HG02642 (cell line): ENCODE data around the gene PSD4.

Experiments
- ATAC-seq: cut with Tn5 transposase; IDR thresholded peaks from one replicate; pipeline ENCODE4 v1.9.1; 2021; ENCODE audit warnings: mild to moderate bottlenecking; ENCODE audit not compliant: unreplicated experiment, poor library complexity

Gene PSD4

DNA sequence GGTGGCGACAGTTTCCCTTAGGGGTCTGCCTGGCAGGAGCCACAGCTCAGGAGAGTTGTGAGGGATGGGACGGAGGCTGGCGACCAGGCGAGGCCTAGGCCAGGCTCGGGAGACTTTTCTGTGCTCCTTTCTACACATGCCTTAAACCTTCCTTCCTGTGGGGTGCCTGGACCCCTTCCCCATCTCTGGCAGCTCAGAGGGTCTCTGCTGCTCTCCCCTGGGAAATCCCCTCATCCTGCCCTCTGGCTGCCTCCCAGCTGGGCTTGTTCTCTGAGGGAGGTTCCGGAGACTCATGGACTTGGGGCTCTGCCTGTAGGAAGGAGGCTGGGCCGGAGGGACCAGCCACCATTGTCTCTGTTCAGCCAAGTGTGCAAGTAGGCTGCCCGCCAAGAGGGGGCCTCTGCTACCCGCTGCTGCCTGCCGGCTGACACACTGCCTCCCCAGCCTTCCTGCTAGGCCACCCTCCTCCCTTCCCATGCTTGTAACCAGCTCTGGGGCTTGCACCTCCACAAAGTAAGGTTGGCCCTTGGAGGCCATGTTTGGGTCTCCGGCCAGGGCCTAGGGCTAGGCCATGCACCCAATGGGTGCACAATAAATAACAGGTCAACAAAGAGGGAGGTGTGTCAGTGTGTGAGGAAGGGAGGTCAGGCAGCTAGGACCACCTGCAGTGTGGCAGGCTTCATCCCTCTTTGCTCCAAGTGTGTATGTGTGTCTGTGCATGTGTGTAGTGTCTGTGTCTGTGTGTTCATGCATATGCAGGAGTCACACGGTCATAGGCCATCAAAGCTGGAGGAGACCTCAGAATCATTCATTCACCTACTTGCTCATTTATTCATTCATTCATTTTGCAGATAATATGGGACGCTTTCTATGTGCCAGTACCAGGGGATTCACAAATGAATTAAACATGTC lies 28.8 kb downstream of the PSD4 start:
- no peak for ATAC-seq

DNA sequence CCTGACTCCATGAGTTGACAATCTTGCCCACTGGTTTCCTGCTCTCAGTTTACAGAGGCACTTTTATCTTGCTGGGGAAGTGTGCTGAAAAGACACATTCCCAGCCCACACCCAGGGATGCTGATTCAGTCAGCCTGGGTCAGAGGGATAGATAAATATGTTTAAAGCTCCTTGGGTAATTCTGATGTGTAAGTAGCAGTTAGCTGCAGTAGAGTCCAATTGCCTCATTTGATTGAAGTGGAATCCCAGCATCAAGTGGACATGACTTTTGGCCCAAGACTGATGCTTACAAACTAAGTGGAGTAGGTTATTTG lies 29.4 kb downstream of the PSD4 start:
- ATAC-seq, result no peak

DNA sequence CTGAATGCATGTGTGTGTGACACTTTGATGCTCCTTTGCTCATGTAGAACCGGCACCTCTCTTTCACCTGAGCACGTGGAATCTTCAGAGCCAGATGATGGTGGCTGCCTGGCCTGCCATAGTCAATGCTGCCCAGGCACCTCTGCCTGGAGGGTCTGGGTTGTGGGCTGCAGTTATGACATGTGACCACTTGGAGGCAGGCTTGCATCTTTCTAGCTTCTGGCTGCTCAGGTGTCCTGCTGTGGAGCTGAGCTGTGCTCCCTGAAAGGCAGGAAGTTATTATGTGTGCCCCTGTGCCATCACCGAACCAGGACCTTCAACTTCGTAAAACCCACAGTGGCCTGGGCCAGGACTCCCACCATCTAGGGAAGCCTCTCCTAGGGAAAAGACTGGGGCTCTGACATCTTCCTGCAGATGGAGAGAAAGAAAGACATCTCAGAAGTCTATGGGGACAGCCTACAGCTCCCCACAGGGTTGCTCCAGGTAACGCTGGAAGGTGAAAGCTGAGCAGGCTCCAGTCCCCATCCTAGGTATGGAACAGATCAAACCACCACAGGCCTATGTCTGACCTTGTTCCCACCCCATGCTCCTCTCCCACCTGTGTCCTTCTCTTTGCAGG lies 30.2 kb downstream of the PSD4 start:
- peak; percentile 67 for ATAC-seq

DNA sequence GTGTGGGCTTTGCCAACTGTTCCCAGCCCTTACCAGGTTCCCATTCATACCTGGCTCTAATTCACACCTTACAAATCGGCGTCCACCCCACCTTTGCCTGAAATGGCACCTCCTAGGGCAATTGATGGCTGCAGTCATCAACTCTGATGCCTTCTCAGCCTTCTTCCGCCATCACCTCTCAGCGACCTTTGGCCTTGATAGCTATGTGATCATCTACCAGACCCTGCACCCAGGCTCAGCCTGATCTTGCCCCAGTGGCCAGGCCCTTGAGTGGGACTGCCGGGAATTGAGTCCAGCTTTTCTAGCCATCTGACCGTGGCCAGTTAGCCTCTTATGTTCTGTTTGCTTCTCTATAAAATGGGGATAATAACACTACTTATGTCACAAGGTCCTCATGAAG lies 32.5 kb downstream of the PSD4 start:
- no peak for ATAC-seq

DNA sequence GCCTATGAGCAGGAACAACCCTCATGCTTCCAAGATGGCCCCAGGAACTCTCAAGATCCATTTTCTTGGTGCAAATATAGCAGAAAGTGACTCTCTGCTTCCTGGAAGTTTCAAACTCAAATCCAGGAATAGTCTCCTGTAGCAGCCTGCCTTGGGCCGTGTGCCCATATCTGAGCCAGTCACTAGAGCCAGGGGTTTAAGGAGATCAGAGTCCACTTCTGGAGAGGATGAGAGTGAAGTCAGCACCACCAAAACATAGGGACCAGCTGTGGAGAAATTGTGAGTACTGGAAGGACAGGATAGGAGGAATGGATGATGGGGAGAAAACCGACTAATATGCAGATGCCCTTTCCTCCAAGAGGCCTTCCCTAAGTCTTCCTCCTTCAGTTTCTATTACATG lies 33.2 kb downstream of the PSD4 start:
- no peak for ATAC-seq

DNA sequence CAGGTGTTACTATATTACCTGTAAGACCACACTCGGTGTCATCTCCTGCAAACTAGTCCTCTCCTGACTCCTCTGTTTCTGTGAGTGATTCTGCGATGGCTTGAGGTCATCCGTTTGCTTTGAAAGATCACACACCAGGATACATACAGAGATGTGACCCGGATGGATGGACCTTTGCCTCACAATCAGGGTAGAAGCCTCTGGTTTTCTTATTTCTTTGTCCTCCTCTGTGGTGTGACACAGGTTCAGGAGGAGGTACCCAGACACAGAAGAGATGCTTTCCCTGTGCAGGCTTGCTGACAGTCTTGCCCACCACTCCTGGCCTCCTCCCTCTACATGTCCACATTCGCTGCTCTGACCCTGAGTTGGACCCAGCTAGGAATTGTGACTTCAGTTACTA lies 34.6 kb downstream of the PSD4 start:
- ATAC-seq, result no peak

DNA sequence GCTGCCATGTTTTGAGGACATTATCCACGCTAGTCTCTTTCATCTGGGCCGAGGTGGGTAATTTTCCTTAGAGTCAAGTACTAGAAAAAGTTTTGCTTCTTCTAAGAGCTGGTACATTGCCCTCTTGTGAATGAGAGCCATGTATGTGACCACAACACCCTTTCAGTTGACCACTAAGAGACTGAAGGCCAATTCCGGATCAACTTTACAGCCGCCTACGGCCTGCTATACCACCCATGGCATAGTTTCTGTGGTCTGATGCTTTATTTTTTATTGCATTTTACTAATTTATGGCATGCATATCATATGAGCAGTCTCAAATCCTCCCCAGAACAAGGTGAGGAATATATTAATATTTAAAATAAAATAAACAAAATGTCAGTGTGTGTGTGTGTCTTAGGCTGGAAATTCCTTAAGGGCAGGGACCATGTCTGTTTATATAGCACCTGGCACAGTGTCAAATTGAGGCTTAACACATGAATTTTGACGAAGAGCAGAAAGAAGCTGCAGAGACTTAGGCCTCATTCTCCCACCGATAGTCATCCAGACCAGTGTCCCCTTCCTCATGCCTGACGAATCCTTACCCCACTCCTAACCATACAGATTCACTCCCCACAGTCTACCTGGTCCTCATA lies 35.4 kb downstream of the PSD4 start:
- ATAC-seq, result no peak

DNA sequence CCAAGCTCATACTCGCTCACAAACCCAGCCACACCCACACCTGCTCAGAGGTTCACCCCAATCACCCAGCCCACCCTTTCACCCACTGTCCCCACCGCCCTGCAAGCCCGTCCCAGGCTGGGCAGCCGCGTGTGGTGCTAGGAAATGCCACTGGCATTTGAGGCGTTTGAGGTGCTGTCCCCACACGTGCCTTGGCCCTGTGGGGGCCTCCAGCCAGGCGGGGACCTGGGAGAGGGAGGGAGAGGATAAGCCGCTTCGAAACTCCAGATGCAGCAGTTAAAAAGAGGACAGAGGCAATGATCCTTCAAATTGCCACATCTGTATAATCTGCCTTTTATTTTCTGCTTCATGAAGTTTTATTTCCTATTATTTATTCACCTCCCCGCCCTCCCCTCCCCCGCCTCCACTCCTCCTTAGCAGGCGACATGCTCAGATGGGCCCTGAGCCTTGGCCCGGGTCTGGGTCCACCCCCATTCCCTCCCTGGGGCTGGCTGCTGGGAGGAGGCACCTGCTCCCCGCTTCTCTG lies 35.9 kb downstream of the PSD4 start:
- no peak for ATAC-seq

DNA sequence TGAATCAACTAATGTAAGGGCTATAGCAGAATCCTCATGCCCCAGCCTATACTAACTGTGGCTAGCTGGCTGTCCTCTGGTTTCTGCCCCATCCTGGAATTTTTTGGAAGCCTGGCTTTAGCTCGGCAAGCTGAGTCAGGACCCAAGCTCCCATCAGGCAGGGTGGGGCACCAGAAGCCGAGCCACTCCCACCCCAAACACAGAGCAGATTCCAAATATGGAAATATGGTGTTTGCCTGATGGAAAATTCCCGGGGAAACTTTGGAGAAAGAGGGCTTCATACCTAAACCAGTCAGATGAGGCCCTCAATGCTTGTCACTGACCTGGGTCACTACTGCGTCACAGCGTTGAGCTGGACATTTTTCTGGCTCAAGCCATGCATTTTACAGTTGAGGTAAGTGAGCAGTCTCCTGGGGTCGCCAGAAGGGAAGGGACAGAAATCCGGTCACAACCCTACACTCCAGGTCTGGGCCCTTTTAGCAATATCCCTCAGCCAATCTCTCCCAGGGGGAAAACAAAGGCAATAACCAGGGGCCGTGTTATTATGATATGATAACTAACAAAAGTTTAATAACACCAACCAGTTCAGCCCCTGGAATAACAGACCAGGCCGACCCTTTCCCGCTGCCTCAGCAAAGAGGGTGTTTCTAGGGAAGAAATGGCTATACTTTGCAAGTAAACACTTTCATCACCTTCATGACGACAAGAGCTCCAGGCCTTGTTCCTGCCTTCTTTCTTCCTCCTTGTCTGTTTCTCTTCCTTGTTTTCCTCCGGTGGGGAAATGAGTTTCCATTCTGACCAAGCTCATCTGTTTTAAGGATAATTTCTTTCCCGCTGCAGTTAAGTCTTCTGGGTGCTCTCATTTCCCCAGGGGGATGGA lies 37.7 kb downstream of the PSD4 start:
- ATAC-seq, result no peak

DNA sequence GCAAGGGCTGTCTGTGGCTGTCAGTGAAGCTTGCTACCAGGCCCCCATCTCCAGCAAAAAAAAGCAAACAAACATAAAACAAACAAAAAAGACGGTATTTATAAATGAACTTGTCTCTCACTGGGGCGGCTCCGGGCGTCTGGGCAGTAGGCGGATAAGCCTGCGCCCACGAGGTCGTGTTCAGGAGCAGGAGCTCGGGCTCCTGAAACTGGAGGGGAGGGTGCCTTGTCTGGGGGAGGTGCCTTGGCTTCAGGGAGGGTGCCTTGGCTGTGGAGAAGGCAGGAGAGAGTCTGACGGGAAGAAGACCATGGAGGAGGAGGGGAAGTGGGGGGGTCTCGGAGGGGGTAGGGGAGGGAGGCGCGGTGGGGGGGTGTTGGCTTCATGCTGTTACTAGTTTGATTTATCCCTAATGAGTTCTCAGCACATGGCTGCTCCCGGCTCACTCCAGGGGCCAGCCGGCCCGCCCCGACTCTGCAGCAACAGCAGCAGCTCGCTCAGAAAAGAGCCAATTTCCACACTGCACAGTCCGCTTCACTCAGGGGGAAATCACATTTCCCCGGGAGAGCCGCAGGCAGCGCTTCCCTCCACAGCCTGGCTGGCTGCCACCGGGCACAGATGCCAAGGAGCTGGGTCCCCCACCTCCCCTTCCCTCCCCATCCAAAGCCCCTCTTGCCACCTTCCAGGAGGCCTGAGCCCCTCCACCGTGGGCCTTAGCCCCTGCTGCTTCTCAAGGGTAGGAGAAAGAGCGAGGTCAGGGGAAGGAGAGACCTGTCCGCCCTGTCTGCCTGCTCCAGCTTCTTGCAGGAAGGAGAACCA lies 38.7 kb downstream of the PSD4 start:
- ATAC-seq, result no peak

DNA sequence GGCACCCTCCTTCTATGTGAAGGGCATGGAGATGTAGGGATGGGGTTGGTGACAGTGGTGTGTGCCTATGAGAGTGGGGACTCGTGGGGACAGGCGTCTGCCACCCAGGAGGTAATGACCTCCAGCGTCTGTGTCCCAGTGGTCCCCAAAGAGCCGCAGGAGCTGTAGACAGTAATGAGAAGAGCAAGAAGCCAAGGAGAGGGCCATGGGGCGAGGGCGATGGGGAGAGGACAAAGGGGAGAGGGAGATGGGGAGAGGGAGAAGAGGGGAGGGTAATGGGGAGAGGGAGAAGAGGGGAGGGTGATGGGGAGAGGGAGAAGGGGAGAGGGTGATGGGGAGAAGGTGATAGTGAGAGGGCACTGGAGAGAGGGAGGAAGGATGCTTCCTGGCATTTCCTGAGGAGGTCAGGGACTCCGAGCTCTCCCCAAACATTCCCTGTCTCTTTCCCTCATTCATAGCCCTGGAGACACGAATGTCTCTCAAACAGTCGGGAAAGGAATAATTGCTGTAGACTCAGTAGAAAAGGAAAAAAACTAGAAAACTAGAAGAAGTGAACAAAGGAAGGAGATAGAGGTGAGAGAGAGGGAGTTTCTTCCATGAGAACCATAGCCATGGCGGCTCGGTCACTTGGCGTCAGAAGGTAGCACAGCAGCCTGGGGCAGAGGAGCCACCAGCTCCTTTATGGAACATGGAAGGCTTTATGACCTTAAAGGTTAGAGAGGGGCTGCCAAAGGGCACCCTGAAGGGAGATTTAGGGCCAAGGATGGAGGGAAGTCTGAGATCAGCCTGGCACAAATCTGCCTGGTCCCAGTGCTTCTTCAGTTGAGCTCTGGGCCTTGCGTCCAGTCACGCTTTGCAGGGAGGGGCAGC lies 39.5 kb downstream of the PSD4 start:
- ATAC-seq, result no peak

DNA sequence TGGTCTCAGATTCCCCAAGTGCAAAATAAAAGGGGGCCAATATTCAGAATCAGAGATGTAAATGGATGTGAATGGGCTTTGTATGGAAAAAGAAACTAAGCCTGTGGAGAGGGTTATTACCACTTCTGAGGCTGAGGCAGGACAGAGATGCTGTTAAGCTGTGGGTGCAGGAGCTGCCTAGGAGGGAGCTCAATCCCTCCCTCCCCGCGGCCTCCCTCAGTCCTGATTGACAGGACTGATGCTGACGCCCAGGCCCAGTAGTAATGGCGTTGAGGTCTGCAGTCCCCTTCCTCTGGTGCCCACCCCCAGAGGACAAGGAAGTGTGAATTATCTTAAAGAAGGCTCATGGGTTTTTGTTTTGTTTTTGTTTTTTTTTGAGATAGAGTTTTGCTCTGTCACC lies 40.4 kb downstream of the PSD4 start:
- ATAC-seq, result no peak

DNA sequence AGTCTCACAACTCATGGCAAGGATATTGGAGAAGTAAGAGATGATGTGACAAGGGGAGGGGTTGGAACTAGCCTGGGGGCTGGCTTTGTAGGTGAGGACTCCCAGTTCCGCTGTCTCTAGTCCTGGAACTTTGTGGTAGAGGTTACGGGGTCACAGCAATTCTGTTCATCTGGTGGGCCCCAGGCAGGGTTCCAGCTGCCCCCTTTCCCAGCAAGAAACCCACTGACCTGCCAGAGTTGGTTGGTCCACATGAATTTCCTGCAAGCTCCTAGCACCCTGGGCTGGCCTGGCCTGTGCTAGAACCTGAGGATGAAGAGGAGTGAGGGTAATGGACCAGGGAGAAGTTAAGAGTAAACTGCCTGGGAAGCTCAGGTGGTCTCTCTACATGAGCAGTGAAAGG lies 41.3 kb downstream of the PSD4 start:
- no peak for ATAC-seq

DNA sequence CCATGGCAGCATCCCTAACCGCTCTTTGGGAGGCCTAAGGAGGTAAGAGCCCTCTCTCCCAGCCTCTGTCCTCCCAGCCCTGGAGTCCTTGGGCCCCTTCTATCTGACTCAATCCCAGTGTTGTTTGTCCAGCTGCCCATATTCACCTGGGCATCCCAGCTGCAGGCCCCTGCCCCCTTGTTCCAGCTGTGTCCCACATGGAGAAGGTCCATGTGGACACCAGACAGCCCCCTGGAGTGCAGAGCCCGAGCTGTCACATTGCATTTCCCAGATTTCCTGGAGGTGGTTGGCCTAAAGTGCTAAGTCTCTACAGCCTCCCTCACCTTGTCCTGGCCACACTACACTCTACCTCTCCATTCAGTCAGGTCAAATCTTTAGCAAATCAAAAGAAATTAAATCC lies 42.5 kb downstream of the PSD4 start:
- no peak for ATAC-seq

DNA sequence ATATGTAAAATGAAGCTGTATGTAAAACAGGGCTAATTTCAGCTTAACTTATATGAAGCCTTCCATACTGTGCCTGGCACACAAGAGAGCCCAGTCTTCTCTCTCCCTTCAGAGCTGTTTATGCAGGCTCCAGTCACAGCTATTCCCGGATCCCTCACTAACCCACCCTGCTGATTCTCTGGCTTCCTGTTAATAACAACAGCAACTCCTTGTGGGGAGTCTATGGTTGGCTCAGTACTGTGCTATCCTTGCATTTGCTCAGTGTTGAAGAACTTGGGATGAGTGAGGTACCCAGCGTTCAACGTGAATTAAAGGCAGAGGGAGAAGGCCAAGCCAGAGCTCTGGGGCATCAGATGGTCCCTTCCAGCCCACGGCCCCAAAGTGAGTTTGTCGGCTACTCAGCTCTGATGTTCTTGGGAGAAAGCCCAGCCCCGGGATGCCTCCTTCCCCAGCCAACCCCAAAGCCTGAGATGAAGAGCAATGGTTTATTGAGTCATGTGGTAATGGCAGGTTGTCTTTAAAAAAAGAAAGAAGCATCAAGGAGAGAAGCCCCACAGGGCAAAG lies 43.2 kb downstream of the PSD4 start:
- ATAC-seq, result no peak

DNA sequence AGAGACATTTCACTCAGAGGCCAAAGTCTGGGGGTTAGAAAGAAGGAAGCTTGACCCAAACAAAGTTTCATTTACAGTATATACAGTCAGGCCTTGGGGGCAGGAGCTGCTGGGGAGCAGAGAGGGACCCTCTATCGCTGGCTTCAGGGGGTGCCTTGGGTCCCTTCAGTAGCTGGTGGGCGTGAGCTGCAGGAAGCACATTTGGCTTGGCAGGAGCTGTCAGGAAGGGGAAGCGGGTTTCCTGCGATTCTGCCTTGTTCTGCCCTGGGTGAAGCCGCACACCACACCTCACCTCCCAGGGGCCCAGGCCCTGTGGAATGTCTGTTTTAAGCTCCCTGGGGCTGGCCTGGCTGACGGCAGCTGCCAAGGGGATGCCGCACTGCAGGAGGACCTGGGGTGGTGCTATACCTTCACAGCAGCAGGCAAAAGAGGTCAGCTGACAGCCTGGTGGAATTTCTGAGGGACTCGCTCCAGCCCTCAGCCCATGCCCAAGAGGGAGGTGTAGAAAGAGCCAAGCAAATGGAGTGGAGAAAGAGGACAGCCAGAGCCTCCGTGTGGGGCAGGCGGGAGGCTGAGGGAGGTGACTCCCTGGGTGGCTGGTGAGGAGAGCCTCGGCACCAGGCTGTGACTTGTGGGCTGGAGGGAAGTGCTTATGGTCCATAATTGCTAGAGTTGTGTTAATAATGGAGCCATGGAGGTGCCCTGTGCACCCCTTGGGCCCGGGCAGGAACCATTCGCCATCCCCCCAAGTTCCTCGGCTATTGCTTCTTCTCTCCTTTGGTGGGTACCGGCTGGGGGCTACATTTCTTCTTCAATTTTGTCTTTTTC lies 43.9 kb downstream of the PSD4 start:
- ATAC-seq, result no peak

DNA sequence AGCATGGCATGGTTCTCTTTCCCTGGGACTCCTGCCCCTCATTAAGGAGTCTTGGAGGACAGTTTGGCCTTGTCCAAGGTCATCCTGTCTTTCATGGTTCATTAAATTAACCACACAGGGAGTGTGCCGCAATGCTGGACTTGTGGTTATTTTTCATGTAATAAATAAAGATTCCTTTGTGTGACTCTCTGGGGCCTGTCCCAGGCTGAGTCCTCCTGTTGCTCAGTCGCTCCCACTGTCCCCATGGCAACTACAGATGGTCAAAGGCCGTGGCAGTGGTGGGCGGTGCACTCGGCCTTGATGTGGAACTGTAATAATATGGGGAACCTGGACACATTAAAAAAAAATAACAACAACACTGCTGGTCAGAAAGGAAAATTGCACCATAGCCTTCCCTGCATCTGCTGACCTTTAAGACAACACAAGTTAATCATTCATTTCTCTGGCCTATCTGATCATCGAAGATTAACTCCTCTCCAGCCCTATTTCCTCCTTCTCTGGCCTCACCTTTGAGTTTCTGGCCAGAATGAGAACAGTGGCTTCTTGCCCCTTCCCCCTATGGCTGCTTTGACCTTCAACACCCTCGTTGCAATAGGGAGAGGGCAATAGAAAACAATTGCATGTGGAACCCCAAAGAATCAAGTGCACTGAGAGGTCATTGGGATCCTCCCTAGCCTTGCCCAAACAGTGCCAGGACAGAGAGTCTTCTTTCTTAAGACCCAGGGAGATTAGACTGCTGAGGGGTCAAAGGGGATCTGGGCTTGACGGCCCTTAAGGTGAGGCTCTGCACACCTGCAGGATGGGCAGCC lies 44.7 kb downstream of the PSD4 start:
- ATAC-seq, result no peak
